HG03095 (cell line): Measurements from ENCODE around the gene GRIK3.

Experiments used
- ATAC-seq: cut with Tn5 transposase; IDR thresholded peaks from one replicate; pipeline ENCODE4 v1.9.1; 2021; ENCODE audit warnings: moderate library complexity; ENCODE audit not compliant: unreplicated experiment

GRIK3 gene

GRCh38 chr1:36859926-36860325 is 174.4 kb downstream of the GRIK3 start:
- ATAC-seq: no peak

GRCh38 chr1:36858981-36859380 is 175.3 kb downstream of the GRIK3 start:
- ATAC-seq: no peak

GRCh38 chr1:36858553-36858952 is 175.8 kb downstream of the GRIK3 start:
- no peak for ATAC-seq

DNA sequence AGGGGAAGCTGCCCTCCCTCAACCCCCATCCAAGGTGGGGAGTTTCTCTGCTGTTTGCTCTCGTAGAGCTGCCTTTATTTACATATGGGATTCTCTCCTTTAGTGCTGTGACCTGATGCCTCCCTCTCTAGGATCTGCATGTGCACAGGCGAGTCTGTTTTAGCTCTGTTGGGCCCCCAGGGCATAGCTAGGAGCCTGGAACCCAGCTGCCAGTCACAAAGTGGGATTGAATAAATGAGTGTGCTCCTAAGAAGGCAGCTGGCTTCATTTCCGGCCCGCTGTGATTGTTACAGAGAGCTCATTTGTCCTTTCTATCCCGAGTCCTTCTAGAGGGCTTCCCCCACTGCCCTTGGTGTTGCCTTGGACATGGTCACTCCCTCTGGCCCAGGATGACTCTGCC is 176.6 kb downstream of the GRIK3 start:
- ATAC-seq: no peak

GRCh38 chr1:36855699-36856494 is 178.4 kb downstream of the GRIK3 start:
- no peak for ATAC-seq

DNA sequence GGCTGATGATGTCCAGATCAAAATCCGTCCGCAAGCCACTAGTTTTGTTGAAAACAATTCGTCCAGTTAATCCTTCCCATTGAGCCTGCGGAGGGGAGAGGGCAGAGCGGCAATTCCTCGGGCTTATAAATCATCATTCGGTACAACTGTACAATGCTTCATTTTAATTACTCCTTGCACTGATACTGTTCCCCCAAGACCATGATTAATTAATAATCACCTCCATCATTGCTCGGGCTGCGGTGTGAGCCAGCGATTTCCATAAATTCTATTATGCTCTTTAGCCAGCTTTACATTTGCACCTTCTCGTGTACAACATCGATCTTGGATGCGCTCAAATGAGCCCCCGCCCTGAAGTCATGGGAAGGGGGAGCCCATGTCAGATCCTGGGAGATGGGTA is 180.7 kb downstream of the GRIK3 start:
- ATAC-seq: no peak

GRCh38 chr1:36852586-36852985 is 181.7 kb downstream of the GRIK3 start:
- no peak for ATAC-seq

DNA sequence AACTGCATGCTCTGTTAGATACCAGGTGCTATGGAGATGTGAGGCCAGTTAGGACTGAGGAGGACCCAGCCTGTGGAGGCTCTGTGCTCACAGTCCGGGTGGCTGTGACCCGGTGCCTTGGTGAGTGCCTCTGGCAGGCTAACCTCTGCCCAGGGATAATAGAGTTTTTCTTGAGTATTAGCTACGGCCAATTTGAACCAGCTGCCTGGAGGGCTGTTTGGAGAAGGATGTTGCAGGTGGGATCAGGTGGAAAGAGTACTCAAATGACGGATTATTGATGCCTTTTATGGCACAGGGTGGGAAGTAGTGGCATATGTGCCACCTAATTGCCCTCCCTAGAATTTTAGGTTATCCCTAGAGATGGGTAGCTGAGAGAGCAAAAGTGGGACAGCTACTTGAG is 182.7 kb downstream of the GRIK3 start:
- ATAC-seq: no peak

- no peak for ATAC-seq
Observed at GRCh38 chr1:36851087-36851486, 183.2 kb downstream of the GRIK3 start.

- no peak for ATAC-seq
Observed at GRCh38 chr1:36849956-36850355, 184.4 kb downstream of the GRIK3 start.

- ATAC-seq: no peak
Observed at GRCh38 chr1:36847761-36848160, 186.6 kb downstream of the GRIK3 start.

DNA sequence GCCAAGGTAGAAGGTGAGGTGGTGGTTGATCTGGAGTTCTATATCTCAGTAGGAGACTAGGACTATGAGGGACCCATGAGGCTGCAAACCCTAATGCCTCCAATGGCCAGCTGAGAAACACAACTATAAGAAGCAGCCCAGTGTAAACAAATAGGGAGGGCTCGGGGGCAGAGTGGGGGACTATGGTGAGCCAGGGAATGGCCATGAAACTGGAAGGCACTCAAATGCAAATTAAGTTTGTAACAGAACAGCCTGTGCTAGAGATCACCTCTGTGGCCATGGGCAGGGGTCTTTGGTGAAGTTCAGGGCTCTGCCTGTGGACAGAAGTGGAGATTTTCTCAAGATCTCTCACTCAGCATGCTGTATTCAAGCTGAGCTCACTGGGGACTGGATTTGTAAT is 187.1 kb downstream of the GRIK3 start:
- ATAC-seq: no peak

DNA sequence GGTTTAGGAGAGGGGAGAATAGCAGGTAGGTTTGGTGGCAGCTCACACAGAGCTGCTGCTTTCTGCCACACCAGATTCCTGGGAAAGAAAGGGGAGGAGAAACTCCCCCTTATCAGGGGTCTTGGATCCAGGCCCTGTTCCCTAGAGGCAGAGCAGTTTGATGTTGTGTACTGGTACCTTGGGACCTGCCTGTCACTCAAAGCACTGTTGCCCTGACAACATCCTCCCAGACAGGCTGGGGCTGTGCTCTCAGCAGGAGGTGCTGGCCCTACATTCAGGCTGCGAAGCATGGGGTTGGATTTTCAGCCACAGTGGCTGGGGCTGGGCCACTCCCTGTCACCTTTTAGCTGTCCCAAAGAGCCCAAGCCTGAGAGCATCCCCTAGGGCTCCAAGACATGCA is 188.0 kb downstream of the GRIK3 start:
- no peak for ATAC-seq

GRCh38 chr1:36845802-36846201 is 188.5 kb downstream of the GRIK3 start:
- ATAC-seq: no peak

DNA sequence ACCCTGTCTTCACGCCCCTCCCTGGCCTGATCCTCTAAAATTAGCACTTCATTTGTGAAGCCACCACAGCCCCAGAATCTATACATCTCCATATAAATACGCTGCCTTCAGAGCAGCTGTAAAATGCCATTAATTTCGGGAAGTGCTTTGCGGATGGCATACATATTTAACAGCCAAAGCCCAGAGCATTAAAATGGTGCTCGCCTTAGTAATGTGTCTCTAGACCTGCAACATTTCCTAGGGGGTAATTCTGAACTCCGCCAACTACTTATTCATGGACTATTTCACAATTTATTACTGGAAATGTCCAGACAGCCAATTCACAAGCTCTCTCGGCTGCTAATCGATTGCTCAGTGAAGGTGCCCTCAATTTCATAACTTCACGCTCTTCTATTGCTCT is 189.4 kb downstream of the GRIK3 start:
- ATAC-seq: no peak

GRCh38 chr1:36843906-36844610 is 190.3 kb downstream of the GRIK3 start:
- no peak for ATAC-seq

DNA sequence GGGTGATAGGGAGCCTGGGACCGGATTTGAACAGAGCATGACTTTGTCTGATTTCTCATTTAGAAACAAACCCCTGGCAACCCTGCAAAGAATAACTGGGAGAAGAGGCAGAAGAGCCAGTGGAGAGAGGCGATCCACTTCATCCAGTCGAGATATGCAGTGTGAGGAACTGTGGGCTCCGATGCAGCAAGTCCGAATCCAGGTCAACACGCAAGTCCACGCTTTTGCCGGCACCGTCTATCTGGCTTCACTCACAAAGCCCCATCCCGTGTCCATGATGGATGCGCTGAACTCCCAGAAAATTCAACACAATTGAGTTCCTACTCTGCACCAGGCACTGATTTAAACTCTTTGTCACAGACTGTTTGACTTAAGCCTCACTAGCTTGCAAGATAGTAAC is 191.3 kb downstream of the GRIK3 start:
- ATAC-seq: no peak

GRCh38 chr1:36842448-36842847 is 191.9 kb downstream of the GRIK3 start:
- no peak for ATAC-seq

- ATAC-seq: no peak
Observed at GRCh38 chr1:36839485-36839884, 194.8 kb downstream of the GRIK3 start.

- ATAC-seq: no peak
Observed at GRCh38 chr1:36838888-36839287, 195.4 kb downstream of the GRIK3 start.

GRCh38 chr1:36836916-36837315 is 197.4 kb downstream of the GRIK3 start:
- ATAC-seq: no peak

- no peak for ATAC-seq
Observed at GRCh38 chr1:36836196-36836883, 198.0 kb downstream of the GRIK3 start.
